Activated naive CD8-positive, alpha-beta T cell treated with anti-CD3 and anti-CD28 coated beads, Interleukin-2, amount 50 U/mL, for 24 hours (primary cell): ENCODE data around the gene MBIP.
A peak's percentile ranks its signal among the peaks of the same experiment; 100 is the strongest.

Experiments
- ATAC-seq: fragments of 150-1000 bp; cut with Tn5 transposase; one replicate; pipeline ENCODE4 v1.10.0; 2021
- DNase-seq: peaks from one replicate; pipeline ENCODE4 v3.0.0; 2021
- H3K27ac Mint-ChIP-seq: one replicate; pipeline ENCODE4 v1.8.0; 2021; ENCODE audit warnings: mild to moderate bottlenecking, mixed read lengths
- H3K27me3 Mint-ChIP-seq: one replicate; pipeline ENCODE4 v1.8.0; 2021; ENCODE audit warnings: mixed read lengths
- H3K36me3 Mint-ChIP-seq: one replicate; pipeline ENCODE4 v1.8.0; 2021; ENCODE audit warnings: low read depth, mixed read lengths
- H3K4me1 Mint-ChIP-seq: one replicate; pipeline ENCODE4 v1.8.0; 2021; ENCODE audit warnings: mixed read lengths
- H3K4me3 Mint-ChIP-seq: one replicate; pipeline ENCODE4 v1.8.0; 2021; ENCODE audit warnings: mild to moderate bottlenecking, moderate library complexity, mixed read lengths
- H3K9me3 Mint-ChIP-seq: one replicate; pipeline ENCODE4 v1.8.0; 2021; ENCODE audit warnings: mixed read lengths

MBIP gene

GRCh38 chr14:36325853-36326252, 5.4 kb upstream of the MBIP start:
- Mint-ChIP-seq H3K9me3 (peaks cover 3% of the 10 kb centered on the region), H3K27ac (no peak overlapping the region), H3K36me3 (no peaks in the 10 kb centered on the region)

GRCh38 chr14:36324897-36325296, 4.5 kb upstream of the MBIP start:
- Mint-ChIP-seq H3K4me3 (no peak overlapping the region), H3K36me3 (peaks cover 3% of the 10 kb centered on the region), H3K27me3 (peaks cover 41% of the 10 kb centered on the region), H3K4me1 (peaks cover 7% of the 10 kb centered on the region), H3K27ac (no peak overlapping the region), H3K9me3 (peaks cover 7% of the 10 kb centered on the region)
- DNase-seq (no peak), ATAC-seq (no peak)

More at GRCh38 chr14:36325853-36326252, 5.4 kb upstream of the MBIP start:
- Mint-ChIP-seq H3K4me3 (no peak overlapping the region), H3K27me3 (peaks cover 44% of the 10 kb centered on the region), H3K4me1 (peaks cover 2% of the 10 kb centered on the region)
- no peak for DNase-seq
- ATAC-seq: no peak

GRCh38 chr14:36320897-36321381, 502 bp upstream of the MBIP start:
- Mint-ChIP-seq H3K4me1 (peaks cover 40% of the 10 kb centered on the region), H3K36me3 (peaks cover 6% of the 10 kb centered on the region), H3K4me3 (peak overlapping the region; percentile 91), H3K9me3 (peaks cover 4% of the 10 kb centered on the region), H3K27ac (peak overlapping the region; percentile 93), H3K27me3 (peaks cover 19% of the 10 kb centered on the region)
- peak; percentile 7 for DNase-seq
- no peak for ATAC-seq

- DNase-seq: no peak
- Mint-ChIP-seq H3K27me3 (peaks cover 14% of the 10 kb centered on the region), H3K9me3 (peaks cover 4% of the 10 kb centered on the region), H3K4me3 (peak overlapping the region; percentile 91), H3K4me1 (peaks cover 50% of the 10 kb centered on the region), H3K27ac (peak overlapping the region; percentile 93), H3K36me3 (peaks cover 6% of the 10 kb centered on the region)
- no peak for ATAC-seq
Observed at GRCh38 chr14:36319899-36320199, 588 bp downstream of the MBIP start.

- ATAC-seq: peak; percentile 29
- Mint-ChIP-seq H3K36me3 (peaks cover 18% of the 10 kb centered on the region), H3K4me1 (peaks cover 59% of the 10 kb centered on the region), H3K27me3 (peaks cover 5% of the 10 kb centered on the region), H3K27ac (peak overlapping the region; percentile 62), H3K4me3 (peak overlapping the region; percentile 8), H3K9me3 (peaks cover 4% of the 10 kb centered on the region)
- no peak for DNase-seq
Observed at GRCh38 chr14:36317650-36318049, 2.8 kb downstream of the MBIP start.

GRCh38 chr14:36316131-36316530, 4.3 kb downstream of the MBIP start:
- ATAC-seq (peak; percentile 14), DNase-seq (no peak)
- H3K27ac Mint-ChIP-seq: peak overlapping the region; percentile 67
- H3K27me3 Mint-ChIP-seq: peaks cover 5% of the 10 kb centered on the region
- peak overlapping the region; percentile 19 for H3K4me3 Mint-ChIP-seq
- H3K4me1 Mint-ChIP-seq: peaks cover 64% of the 10 kb centered on the region
- peaks cover 26% of the 10 kb centered on the region for H3K36me3 Mint-ChIP-seq
- peaks cover 4% of the 10 kb centered on the region for H3K9me3 Mint-ChIP-seq

GRCh38 chr14:36315159-36315853, 5.1 kb downstream of the MBIP start:
- peak; percentile 76 for ATAC-seq
- H3K9me3 Mint-ChIP-seq: no peaks in the 10 kb centered on the region
- peaks cover 31% of the 10 kb centered on the region for H3K36me3 Mint-ChIP-seq
- peak overlapping the region; percentile 86 for H3K27ac Mint-ChIP-seq
- peak; percentile 47 for DNase-seq
- H3K4me1 Mint-ChIP-seq: peaks cover 57% of the 10 kb centered on the region
- H3K27me3 Mint-ChIP-seq: no peaks in the 10 kb centered on the region
- H3K4me3 Mint-ChIP-seq: peak overlapping the region; percentile 30

- peaks cover 49% of the 10 kb centered on the region for H3K4me1 Mint-ChIP-seq
- H3K36me3 Mint-ChIP-seq: peaks cover 42% of the 10 kb centered on the region
Observed at GRCh38 chr14:36313898-36314297, 6.5 kb downstream of the MBIP start.

GRCh38 chr14:36313206-36313605, 7.2 kb downstream of the MBIP start:
- ATAC-seq (no peak), DNase-seq (no peak)
- no peak overlapping the region for H3K4me3 Mint-ChIP-seq
- H3K27ac Mint-ChIP-seq: no peak overlapping the region
- peaks cover 44% of the 10 kb centered on the region for H3K4me1 Mint-ChIP-seq
- H3K36me3 Mint-ChIP-seq: peaks cover 47% of the 10 kb centered on the region
- H3K27me3 Mint-ChIP-seq: no peaks in the 10 kb centered on the region
- H3K9me3 Mint-ChIP-seq: no peaks in the 10 kb centered on the region

More at GRCh38 chr14:36313898-36314297, 6.5 kb downstream of the MBIP start:
- no peak for ATAC-seq
- DNase-seq: no peak
- Mint-ChIP-seq H3K27ac (peak overlapping the region; percentile 2), H3K27me3 (no peaks in the 10 kb centered on the region), H3K9me3 (no peaks in the 10 kb centered on the region), H3K4me3 (no peak overlapping the region)

- peaks cover 55% of the 10 kb centered on the region for H3K36me3 Mint-ChIP-seq
- H3K9me3 Mint-ChIP-seq: no peaks in the 10 kb centered on the region
- no peaks in the 10 kb centered on the region for H3K27me3 Mint-ChIP-seq
- no peak overlapping the region for H3K4me3 Mint-ChIP-seq
- H3K27ac Mint-ChIP-seq: no peak overlapping the region
- ATAC-seq (no peak), DNase-seq (no peak)
- peaks cover 2% of the 10 kb centered on the region for H3K4me1 Mint-ChIP-seq
Observed at GRCh38 chr14:36306836-36307235, 13.6 kb downstream of the MBIP start.

- Mint-ChIP-seq H3K4me1 (no peaks in the 10 kb centered on the region), H3K9me3 (no peaks in the 10 kb centered on the region), H3K27ac (peak overlapping the region; percentile 6), H3K4me3 (no peak overlapping the region), H3K27me3 (no peaks in the 10 kb centered on the region), H3K36me3 (peaks cover 48% of the 10 kb centered on the region)
- DNase-seq (no peak), ATAC-seq (no peak)
Observed at GRCh38 chr14:36304895-36305294, 15.5 kb downstream of the MBIP start.

GRCh38 chr14:36303960-36304359, 16.5 kb downstream of the MBIP start:
- DNase-seq: no peak
- H3K4me1 Mint-ChIP-seq: no peaks in the 10 kb centered on the region
- no peak overlapping the region for H3K27ac Mint-ChIP-seq
- no peaks in the 10 kb centered on the region for H3K27me3 Mint-ChIP-seq
- no peaks in the 10 kb centered on the region for H3K9me3 Mint-ChIP-seq
- ATAC-seq: no peak
- H3K4me3 Mint-ChIP-seq: no peak overlapping the region
- H3K36me3 Mint-ChIP-seq: peaks cover 43% of the 10 kb centered on the region

GRCh38 chr14:36302823-36303222, 17.6 kb downstream of the MBIP start:
- Mint-ChIP-seq H3K36me3 (peaks cover 46% of the 10 kb centered on the region), H3K9me3 (no peaks in the 10 kb centered on the region), H3K27ac (peak overlapping the region; percentile 12), H3K27me3 (no peaks in the 10 kb centered on the region), H3K4me3 (no peak overlapping the region), H3K4me1 (no peaks in the 10 kb centered on the region)
- ATAC-seq: no peak
- no peak for DNase-seq

- Mint-ChIP-seq H3K36me3 (peaks cover 54% of the 10 kb centered on the region), H3K4me3 (no peak overlapping the region), H3K27ac (no peak overlapping the region), H3K4me1 (no peaks in the 10 kb centered on the region), H3K27me3 (no peaks in the 10 kb centered on the region), H3K9me3 (no peaks in the 10 kb centered on the region)
- DNase-seq: no peak
- ATAC-seq: no peak
Observed at GRCh38 chr14:36301159-36301558, 19.3 kb downstream of the MBIP start.

GRCh38 chr14:36300337-36300736, 20.1 kb downstream of the MBIP start:
- no peaks in the 10 kb centered on the region for H3K27me3 Mint-ChIP-seq
- no peak overlapping the region for H3K27ac Mint-ChIP-seq
- DNase-seq (no peak), ATAC-seq (no peak)
- H3K36me3 Mint-ChIP-seq: peaks cover 47% of the 10 kb centered on the region
- no peaks in the 10 kb centered on the region for H3K4me1 Mint-ChIP-seq
- no peaks in the 10 kb centered on the region for H3K9me3 Mint-ChIP-seq
- H3K4me3 Mint-ChIP-seq: no peak overlapping the region
